ENCODE measurements around the gene DOCK1.

The DOCK1 gene

GRCh38 chr10:127458016-127458810, 553.0 kb downstream of the DOCK1 start:
- no peak for DNase-seq (ENCODE audit: low read depth, low spot score)

GRCh38 chr10:127458829-127459228, 553.6 kb downstream of the DOCK1 start:
- DNase-seq (ENCODE audit: low read depth, low spot score): no peak

DNA sequence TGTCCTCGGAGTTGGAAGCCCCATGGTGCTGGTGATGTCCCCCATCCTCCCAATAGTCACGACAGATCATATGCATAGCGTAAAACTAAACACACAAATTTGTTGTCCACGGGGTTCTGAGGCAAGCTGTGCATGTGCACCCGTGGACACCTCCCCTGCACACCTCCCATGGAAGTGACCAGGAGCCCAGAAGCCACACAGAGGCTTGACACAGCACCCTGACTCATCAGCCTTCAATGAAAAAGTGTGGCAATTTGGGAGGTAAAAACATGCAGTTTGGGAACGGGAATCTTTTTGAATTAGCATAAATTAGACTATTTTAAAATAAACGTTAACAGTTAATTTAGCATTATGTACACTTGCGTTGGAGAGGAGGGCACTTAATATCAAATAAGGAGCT, 554.7 kb downstream of the DOCK1 start:
- no peak for DNase-seq (ENCODE audit: low read depth, low spot score)

DNA sequence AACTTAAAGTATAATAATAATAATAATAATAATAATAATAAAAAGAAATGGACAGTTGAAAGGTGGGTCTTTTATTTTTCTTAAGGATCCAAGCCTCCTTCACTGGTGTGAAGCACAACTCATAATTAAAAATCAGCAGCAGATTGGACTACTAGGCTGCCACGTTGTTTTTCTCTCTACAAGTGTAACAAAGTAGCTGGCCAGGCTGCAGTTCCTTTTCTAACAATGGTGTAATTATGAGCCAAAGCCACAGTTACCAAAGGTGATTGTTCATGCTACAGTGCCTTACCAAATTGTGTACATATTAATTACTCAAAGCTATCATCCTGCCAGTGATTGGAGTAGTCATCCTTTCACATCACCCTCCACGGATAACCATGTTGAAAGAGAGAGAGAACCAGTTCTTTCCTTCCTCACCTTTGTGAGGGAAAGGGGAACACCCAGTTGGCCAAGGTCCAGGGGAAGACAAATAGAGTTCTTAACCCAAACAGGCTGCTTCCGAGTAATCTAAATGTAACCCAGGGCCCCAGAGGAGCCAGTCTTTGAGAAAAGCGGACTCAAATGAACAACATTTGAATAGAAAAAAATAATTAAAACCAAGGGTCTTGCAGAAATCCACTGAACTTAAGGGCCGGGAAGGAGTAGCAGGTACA, 557.5 kb downstream of the DOCK1 start:
- DNase-seq (ENCODE audit: low read depth, low spot score): no peak

DNA sequence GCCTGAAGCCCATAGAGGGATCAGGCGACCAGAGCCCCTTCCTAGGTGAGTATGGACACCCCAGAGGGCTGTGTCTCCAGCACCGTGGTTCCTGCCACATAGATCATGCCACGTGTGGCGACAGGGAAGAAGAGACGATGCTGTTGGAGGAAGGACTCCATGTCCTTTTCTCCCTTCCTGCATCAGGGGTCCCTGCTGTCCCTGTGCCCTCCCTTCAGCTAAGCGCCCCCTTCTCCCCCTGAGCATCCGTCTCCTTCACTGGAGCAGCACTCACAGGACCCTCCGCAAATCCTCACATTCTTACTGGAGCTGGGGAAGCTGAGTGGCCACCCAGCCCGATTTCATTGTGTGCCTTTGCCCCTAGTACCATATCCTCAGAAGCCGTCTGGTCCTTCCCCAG, 558.3 kb downstream of the DOCK1 start:
- DNase-seq (ENCODE audit: low read depth, low spot score): no peak

- DNase-seq (ENCODE audit: low read depth, low spot score): no peak
These were observed 559.3 kb downstream of the DOCK1 start for GRCh38 chr10:127464561-127464960.

- no peak for DNase-seq (ENCODE audit: low read depth, low spot score)
These were observed 562.6 kb downstream of the DOCK1 start for GRCh38 chr10:127467811-127468210.

DNA sequence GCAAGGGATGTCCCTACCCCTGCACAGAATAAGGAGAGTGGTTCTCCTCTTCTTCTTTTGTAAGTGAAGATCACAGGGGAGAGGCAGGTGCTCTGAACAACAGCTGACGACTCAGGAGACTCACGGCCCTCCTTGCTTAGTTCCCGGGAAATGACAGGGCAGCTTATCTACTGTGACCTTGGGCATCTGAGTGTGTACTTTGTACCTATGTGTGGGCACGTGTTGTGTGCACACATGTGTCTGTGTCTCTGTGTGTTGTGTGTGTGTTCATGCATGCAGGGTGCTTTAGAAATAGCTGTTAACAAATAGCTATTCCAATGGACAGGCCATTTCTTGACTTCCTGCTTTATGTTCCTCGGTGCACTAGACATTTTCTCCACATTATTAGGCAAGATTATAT, 563.4 kb downstream of the DOCK1 start:
- no peak for DNase-seq (ENCODE audit: low read depth, low spot score)

DNA sequence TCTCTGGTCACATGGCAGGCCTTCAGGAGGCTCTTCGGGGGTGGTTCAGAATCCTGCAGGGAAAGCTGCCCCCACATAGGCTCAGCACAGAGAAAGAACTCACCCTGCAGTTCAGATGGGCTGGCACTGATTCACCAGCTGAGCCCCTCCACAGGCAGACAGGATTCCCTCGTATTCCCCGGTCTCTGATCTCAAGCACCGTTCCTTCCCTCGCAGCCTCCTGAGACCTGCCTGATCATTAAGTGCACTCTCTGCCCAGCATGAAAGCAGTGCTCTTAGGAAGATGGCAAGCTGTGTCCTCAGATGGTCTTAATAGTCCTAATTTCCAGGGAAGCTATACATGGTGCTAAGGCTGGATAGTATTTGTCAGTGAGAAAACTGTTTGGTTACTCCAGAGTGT, 565.7 kb downstream of the DOCK1 start:
- no peak for DNase-seq (ENCODE audit: low read depth, low spot score)

DNA sequence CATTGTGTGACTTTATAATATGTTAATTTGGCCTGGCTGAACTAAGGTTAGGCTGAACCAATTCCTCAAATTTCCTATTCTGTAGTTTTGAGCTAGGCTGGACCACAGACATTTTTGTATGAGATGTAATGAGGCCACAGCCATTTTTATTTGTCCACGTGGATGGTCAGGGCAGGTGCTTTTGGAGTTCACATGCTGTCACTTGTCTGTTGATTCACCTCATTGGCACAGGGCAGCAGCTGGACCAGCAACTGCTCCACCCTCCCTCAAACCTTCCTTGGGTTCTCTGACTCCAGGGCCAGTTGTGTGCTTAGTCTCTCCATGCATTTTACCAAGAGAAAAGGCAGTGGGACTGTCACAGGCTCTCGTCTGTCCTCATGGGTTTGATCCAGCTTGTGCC, 567.7 kb downstream of the DOCK1 start:
- DNase-seq (ENCODE audit: low read depth, low spot score): no peak

- DNase-seq (ENCODE audit: low read depth, low spot score): no peak
These were observed 569.3 kb downstream of the DOCK1 start for GRCh38 chr10:127474501-127474900.

DNA sequence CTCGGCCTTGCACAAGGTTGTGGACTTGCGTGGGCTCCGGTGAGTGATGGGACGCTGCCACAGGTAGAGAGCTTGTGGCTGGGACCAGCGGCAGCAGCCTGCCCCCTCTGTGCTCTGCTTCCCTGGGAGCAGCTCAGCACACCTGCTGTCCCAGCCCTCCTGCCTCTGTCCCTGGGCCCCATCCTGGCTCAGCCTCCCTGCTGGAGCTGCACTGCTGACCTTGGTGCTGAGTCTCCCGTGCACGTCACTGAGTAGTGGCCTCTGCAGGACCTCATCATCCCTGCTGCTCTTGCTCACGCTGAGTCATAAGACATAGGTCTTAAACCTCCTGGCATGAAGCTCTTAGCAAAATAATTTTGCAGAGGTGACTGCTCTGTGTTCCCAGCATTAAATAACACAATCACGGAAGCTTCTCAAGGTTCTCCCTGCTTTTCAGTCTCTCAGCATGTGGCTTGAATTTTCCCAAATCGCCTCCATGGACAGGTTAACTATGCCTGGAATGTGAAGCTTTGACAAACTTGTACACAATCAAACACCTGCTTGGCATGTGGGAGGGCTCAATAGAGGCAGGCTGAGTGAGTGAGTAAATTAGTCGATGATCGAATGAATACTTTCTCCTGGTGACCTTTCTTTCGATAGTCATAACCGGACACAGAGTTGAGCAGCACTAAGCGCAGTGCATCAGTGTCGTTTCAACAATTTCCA, 580.1 kb downstream of the DOCK1 start:
- no peak for DNase-seq (ENCODE audit: low read depth, low spot score)

- DNase-seq (ENCODE audit: low read depth, low spot score): no peak
These were observed 581.1 kb downstream of the DOCK1 start for GRCh38 chr10:127486355-127486754.

GRCh38 chr10:127492607-127493250, 587.5 kb downstream of the DOCK1 start:
- no peak for DNase-seq (ENCODE audit: low read depth, low spot score)

- no peak for DNase-seq (ENCODE audit: low read depth, low spot score)
These were observed 590.8 kb downstream of the DOCK1 start for GRCh38 chr10:127496035-127496434.

GRCh38 chr10:127497685-127498084, 592.5 kb downstream of the DOCK1 start:
- DNase-seq (ENCODE audit: low read depth, low spot score): no peak

GRCh38 chr10:127498087-127498486, 592.9 kb downstream of the DOCK1 start:
- DNase-seq (ENCODE audit: low read depth, low spot score): no peak

GRCh38 chr10:127500127-127500526, 594.9 kb downstream of the DOCK1 start:
- DNase-seq (ENCODE audit: low read depth, low spot score): no peak
